Femur (tissue), 1 donor: Measurements from ENCODE around the gene HOXA6.

Experiments
- DNase-seq: peaks from one replicate; pipeline ENCODE4 v3.0.0-alpha.2; 2017

Gene HOXA6

GRCh38 chr7:27095897-27096767, 51.4 kb downstream of the HOXA6 start, which contains the start of gene HOXA1:
Gene HOXA1 (minus strand): TSS chr7:27096000. CDS start chr7:27095912, 88 bp downstream.
- peak; percentile 92 for DNase-seq
